Astrocyte (in vitro differentiated cells and primary cell): ENCODE results near the gene DOCK6. TPM values are rescaled to one million over a fixed set of nuclear protein-coding genes. Genes with fewer than 3 reads are reported as not detected.

Experiments used
- DNase-seq: peaks from one replicate; pipeline ENCODE4 v3.0.0-alpha.2; 2010; ENCODE audit warnings: low read depth
- FAIRE-seq: peaks from 2 replicates; lab custom pipeline; 2011; peaks lifted over from hg19 to GRCh38; lab: Jason Lieb, UNC
- H2AFZ ChIP-seq: 2 replicates; pipeline ENCODE4 v1.6.0; 2012; ENCODE audit warnings: low read depth, low read length, inconsistent platforms
- H3K27ac ChIP-seq: 2 replicates; pipeline ENCODE4 v1.5.1; 2011; ENCODE audit warnings: low read depth, low read length, inconsistent platforms
- H3K27me3 ChIP-seq: 2 replicates; pipeline ENCODE4 v1.6.0; 2011; ENCODE audit warnings: low read length, inconsistent platforms; ENCODE audit not compliant: insufficient read depth
- H3K36me3 ChIP-seq: 2 replicates; pipeline ENCODE4 v1.5.1; 2011; ENCODE audit warnings: low read length, inconsistent platforms; ENCODE audit not compliant: insufficient read depth
- H3K4me1 ChIP-seq: 2 replicates; pipeline ENCODE4 v1.5.1; 2011; ENCODE audit warnings: low read length, inconsistent platforms; ENCODE audit not compliant: insufficient read depth
- H3K4me2 ChIP-seq: 2 replicates; pipeline ENCODE4 v1.6.0; 2012; ENCODE audit warnings: low read length, inconsistent platforms
- H3K4me3 ChIP-seq: 2 replicates; pipeline ENCODE4 v1.5.1; 2011; ENCODE audit warnings: low read depth, mild to moderate bottlenecking, low read length, inconsistent platforms; ENCODE audit not compliant: insufficient read depth
- H3K79me2 ChIP-seq: 2 replicates; pipeline ENCODE4 v1.6.0; 2012; ENCODE audit warnings: mild to moderate bottlenecking, low read length, inconsistent platforms; ENCODE audit not compliant: insufficient read depth
- H3K9ac ChIP-seq: 2 replicates; pipeline ENCODE4 v1.6.0; 2012; ENCODE audit warnings: mild to moderate bottlenecking, low read length, inconsistent platforms
- H3K9me3 ChIP-seq: 2 replicates; pipeline ENCODE4 v1.5.1; 2012; ENCODE audit warnings: low read depth, mild to moderate bottlenecking, low read length, inconsistent platforms; ENCODE audit not compliant: insufficient read depth
- H4K20me1 ChIP-seq: 2 replicates; pipeline ENCODE4 v1.6.0; 2012; ENCODE audit warnings: low read length, inconsistent platforms; ENCODE audit not compliant: insufficient read depth
- H3K27ac Mint-ChIP-seq: one replicate; pipeline ENCODE4 v1.8.0; 2021; ENCODE audit warnings: mild to moderate bottlenecking, mixed read lengths; ENCODE audit not compliant: unreplicated experiment
- H3K27me3 Mint-ChIP-seq: one replicate; pipeline ENCODE4 v1.8.0; 2021; ENCODE audit warnings: low read depth, mixed read lengths; ENCODE audit not compliant: unreplicated experiment
- H3K36me3 Mint-ChIP-seq: one replicate; pipeline ENCODE4 v1.8.0; 2021; ENCODE audit warnings: low read depth, mixed read lengths; ENCODE audit not compliant: unreplicated experiment
- H3K4me1 Mint-ChIP-seq: one replicate; pipeline ENCODE4 v1.8.0; 2021; ENCODE audit warnings: low read depth, mixed read lengths; ENCODE audit not compliant: unreplicated experiment
- H3K4me3 Mint-ChIP-seq: one replicate; pipeline ENCODE4 v1.8.0; 2021; ENCODE audit warnings: mild to moderate bottlenecking, moderate library complexity, mixed read lengths; ENCODE audit not compliant: unreplicated experiment
- H3K9me3 Mint-ChIP-seq: one replicate; pipeline ENCODE4 v1.8.0; 2021; ENCODE audit warnings: mild to moderate bottlenecking, mixed read lengths; ENCODE audit not compliant: unreplicated experiment
- CTCF ChIP-seq: IDR thresholded peaks from 2 replicates; pipeline ENCODE4 v1.5.1; 2011; ENCODE audit warnings: low read depth, mild to moderate bottlenecking, inconsistent platforms, low read length, moderate library complexity; ENCODE audit not compliant: insufficient read depth
- EZH2 ChIP-seq: IDR thresholded peaks from 2 replicates; pipeline ENCODE4 v1.6.1; 2012; ENCODE audit warnings: mild to moderate bottlenecking, low read length, inconsistent platforms; ENCODE audit not compliant: insufficient read depth
- total RNA-seq: library from RNA; stranded (reverse); gene quantifications from 2 replicates; pipeline ENCODE4 v1.2.1, GENCODE V29; 2021

The DOCK6 gene
- total RNA-seq, 1 donor from 2014 or later, result 38.3 TPM

DNA sequence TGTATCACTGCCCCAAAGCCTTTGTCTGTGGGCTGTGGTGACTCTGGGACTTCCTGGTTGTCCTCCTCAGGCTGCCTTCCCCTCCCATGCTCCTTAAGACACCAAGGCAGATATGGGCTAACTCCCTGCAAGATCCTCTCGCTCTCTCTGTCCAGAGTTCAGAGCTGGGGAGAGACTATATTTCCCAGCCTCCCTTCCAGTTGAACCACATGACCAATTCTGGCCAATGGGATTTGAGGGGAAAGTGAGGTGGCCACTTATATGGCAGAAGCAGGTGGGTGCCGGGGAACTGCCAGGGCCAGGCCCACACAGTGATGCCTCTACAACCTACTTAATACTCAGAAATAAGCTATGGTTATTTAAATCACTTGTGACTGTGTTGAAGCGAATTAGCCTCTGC lies 39.1 kb downstream of the DOCK6 start:
- H3K9me3 ChIP-seq, result peaks cover 8% of the 10 kb centered on the region
- no peak overlapping the region for H2AFZ ChIP-seq
- H3K4me3 ChIP-seq, result no peak overlapping the region
- H3K4me1 Mint-ChIP-seq, result no peaks in the 10 kb centered on the region
- no peaks in the 10 kb centered on the region for H4K20me1 ChIP-seq
- no peak overlapping the region for H3K9ac ChIP-seq
- H3K4me1 ChIP-seq, result no peaks in the 10 kb centered on the region
- H3K36me3 Mint-ChIP-seq, result peaks cover 32% of the 10 kb centered on the region
- no peak for DNase-seq
- H3K27ac ChIP-seq, result no peak overlapping the region
- peaks cover 3% of the 10 kb centered on the region for H3K36me3 ChIP-seq
- no peak overlapping the region for H3K4me2 ChIP-seq
- H3K27ac Mint-ChIP-seq, result no peak overlapping the region
- H3K4me3 Mint-ChIP-seq, result no peak overlapping the region
- TF ChIP-seq CTCF, result no peak
- TF ChIP-seq EZH2, result no peak
- no peak for FAIRE-seq
- peaks cover 15% of the 10 kb centered on the region for H3K9me3 Mint-ChIP-seq
- no peaks in the 10 kb centered on the region for H3K27me3 Mint-ChIP-seq
- no peaks in the 10 kb centered on the region for H3K79me2 ChIP-seq
- no peaks in the 10 kb centered on the region for H3K27me3 ChIP-seq

GRCh38 chr19:11221082-11221598 lies 41.2 kb downstream of the DOCK6 start:
- no peaks in the 10 kb centered on the region for H3K4me1 ChIP-seq
- no peak overlapping the region for H2AFZ ChIP-seq
- no peak overlapping the region for H3K27ac Mint-ChIP-seq
- DNase-seq (no peak), FAIRE-seq (no peak)
- H3K4me2 ChIP-seq, result no peak overlapping the region
- H3K9me3 ChIP-seq, result peaks cover 11% of the 10 kb centered on the region
- no peaks in the 10 kb centered on the region for H3K79me2 ChIP-seq
- no peak overlapping the region for H3K4me3 Mint-ChIP-seq
- H3K36me3 ChIP-seq, result peaks cover 3% of the 10 kb centered on the region
- H4K20me1 ChIP-seq, result no peaks in the 10 kb centered on the region
- H3K4me1 Mint-ChIP-seq, result no peaks in the 10 kb centered on the region
- TF ChIP-seq CTCF, result no peak
- TF ChIP-seq EZH2, result no peak
- H3K9ac ChIP-seq, result no peak overlapping the region
- peaks cover 21% of the 10 kb centered on the region for H3K9me3 Mint-ChIP-seq
- H3K27ac ChIP-seq, result no peak overlapping the region
- no peak overlapping the region for H3K4me3 ChIP-seq
- H3K27me3 ChIP-seq, result no peaks in the 10 kb centered on the region
- peaks cover 33% of the 10 kb centered on the region for H3K36me3 Mint-ChIP-seq
- H3K27me3 Mint-ChIP-seq, result no peaks in the 10 kb centered on the region

DNA sequence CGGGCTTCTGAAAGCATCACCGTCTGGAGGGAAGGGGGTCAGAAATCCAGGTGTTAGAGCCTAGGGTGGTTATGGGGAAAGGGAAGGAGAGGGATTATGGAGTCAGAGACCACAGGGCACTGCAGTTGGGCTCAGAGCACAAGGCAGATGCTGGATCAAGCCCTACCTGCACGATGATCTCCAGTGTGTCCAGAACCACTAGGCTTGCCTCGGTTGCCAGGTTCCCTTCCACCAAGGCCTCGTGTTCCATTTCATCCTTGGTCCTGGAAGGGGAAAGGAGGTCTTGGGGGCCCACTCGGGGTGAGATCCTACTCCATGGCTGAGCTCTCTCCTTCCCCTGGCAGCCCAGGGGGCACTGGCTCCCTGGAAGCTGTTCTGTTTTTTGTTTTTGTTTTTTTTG lies 47.9 kb downstream of the DOCK6 start:
- Mint-ChIP-seq H3K4me1 (no peaks in the 10 kb centered on the region), H3K36me3 (peaks cover 27% of the 10 kb centered on the region), H3K27me3 (no peaks in the 10 kb centered on the region), H3K27ac (no peak overlapping the region), H3K9me3 (peaks cover 6% of the 10 kb centered on the region), H3K4me3 (no peak overlapping the region)
- TF ChIP-seq EZH2, result no peak
- DNase-seq (no peak), FAIRE-seq (no peak)
- peaks cover 4% of the 10 kb centered on the region for H3K9me3 ChIP-seq
- H3K27ac ChIP-seq, result no peak overlapping the region
- no peaks in the 10 kb centered on the region for H3K36me3 ChIP-seq
- H3K27me3 ChIP-seq, result no peaks in the 10 kb centered on the region
- no peak overlapping the region for H2AFZ ChIP-seq
- no peak overlapping the region for H3K4me3 ChIP-seq
- H3K4me2 ChIP-seq, result no peak overlapping the region
- H3K9ac ChIP-seq, result no peak overlapping the region
- H3K79me2 ChIP-seq, result no peaks in the 10 kb centered on the region
- H4K20me1 ChIP-seq, result peaks cover 14% of the 10 kb centered on the region
- H3K4me1 ChIP-seq, result no peaks in the 10 kb centered on the region
